ENCODE measurements around the gene DMC1. TPM values are rescaled to one million over a fixed set of nuclear protein-coding genes. Genes with fewer than 3 reads are reported as not detected.

DMC1 gene
- total and polyA plus RNA-seq, 7 donors: 0.68 to 43.3 (median 3.8) TPM; not detected in 1

DNA sequence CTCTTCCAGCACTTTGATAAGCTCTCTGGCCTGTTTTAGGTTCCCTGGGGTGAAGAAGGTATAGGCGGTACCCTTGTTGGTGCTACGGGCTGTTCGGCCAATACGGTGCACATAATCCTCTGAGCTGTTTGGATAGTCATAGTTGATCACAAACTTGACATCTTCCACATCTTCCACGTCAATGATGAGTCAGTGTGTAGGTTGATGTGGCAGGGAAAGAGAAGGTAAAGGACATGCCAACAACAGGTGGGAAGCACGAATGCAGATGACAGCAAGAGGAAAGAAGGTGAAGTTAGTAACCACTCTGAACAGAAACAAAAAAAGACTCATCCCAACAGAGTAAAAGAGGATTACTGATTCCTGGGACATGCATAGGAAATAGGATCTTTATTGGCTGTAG lies 82.0 kb downstream of the DMC1 start:
- Histone ChIP-seq H3K36me3 (peaks cover 39 to 100% (median 91%) of the 10 kb centered on the region in 4 donors), H3K27me3 (no peaks in the 10 kb centered on the region), H3K9me3 (no peaks in the 10 kb centered on the region), H3K27ac (peak overlapping the region in 1 of 4 donors; percentile 13), H3K4me3 (no peak overlapping the region), H3K4me1 (peaks cover 0 to 23% (median 19%) of the 10 kb centered on the region in 4 donors)
- TF ChIP-seq CTCF (IDR thresholded peaks at IDR 0.05) (no peak), EP300 (IDR thresholded peaks at IDR 0.05) (no peak), POLR2A (IDR thresholded peaks at IDR 0.05) (no peak), POLR2AphosphoS5 (IDR thresholded peaks at IDR 0.05) (no peak)
- 87 to 92% methylated on average over 6 of the region's 6 CpGs for WGBS, 2 donors
- intact Hi-C loops (cut with DNase I): no loop called here
- DNase-seq: no peak

- TF ChIP-seq POLR2A (IDR thresholded peaks at IDR 0.05) (no peak), POLR2AphosphoS5 (IDR thresholded peaks at IDR 0.05) (peak in 2 of 4 donors; percentile 14 to 35)
- Histone ChIP-seq H3K9me3 (no peaks in the 10 kb centered on the region), H3K36me3 (peaks cover 35 to 100% (median 81%) of the 10 kb centered on the region in 4 donors), H3K4me1 (peaks cover 0 to 10% (median 6%) of the 10 kb centered on the region in 4 donors), H3K27ac (peak overlapping the region in 1 of 4 donors; percentile 17), H3K4me3 (no peak overlapping the region), H3K27me3 (no peaks in the 10 kb centered on the region)
- intact Hi-C loops (cut with DNase I): no loop called here
- WGBS, 2 donors: 75 to 76% methylated on average over 5 of the region's 5 CpGs
- DNase-seq: no peak
Measured at GRCh38 chr22:38485783-38486182, 84.2 kb downstream of the DMC1 start.

- Histone ChIP-seq H3K27me3 (no peaks in the 10 kb centered on the region), H3K27ac (no peak overlapping the region), H3K36me3 (peaks cover 22 to 94% (median 67%) of the 10 kb centered on the region in 4 donors), H3K4me3 (no peak overlapping the region), H3K4me1 (no peaks in the 10 kb centered on the region), H3K9me3 (no peaks in the 10 kb centered on the region)
- 71 to 75% methylated on average over 1 of the region's 1 CpG for WGBS, 2 donors
- no peak for TF ChIP-seq CTCF (IDR thresholded peaks at IDR 0.05)
- no peak for TF ChIP-seq EP300 (IDR thresholded peaks at IDR 0.05)
- peak in 1 of 4 donors; percentile 21 for TF ChIP-seq POLR2AphosphoS5 (IDR thresholded peaks at IDR 0.05)
- TF ChIP-seq POLR2A (IDR thresholded peaks at IDR 0.05): no peak
- intact Hi-C loops (cut with DNase I): no loop called here
- DNase-seq: no peak
Measured at GRCh38 chr22:38484244-38484643, 85.7 kb downstream of the DMC1 start.

DNA sequence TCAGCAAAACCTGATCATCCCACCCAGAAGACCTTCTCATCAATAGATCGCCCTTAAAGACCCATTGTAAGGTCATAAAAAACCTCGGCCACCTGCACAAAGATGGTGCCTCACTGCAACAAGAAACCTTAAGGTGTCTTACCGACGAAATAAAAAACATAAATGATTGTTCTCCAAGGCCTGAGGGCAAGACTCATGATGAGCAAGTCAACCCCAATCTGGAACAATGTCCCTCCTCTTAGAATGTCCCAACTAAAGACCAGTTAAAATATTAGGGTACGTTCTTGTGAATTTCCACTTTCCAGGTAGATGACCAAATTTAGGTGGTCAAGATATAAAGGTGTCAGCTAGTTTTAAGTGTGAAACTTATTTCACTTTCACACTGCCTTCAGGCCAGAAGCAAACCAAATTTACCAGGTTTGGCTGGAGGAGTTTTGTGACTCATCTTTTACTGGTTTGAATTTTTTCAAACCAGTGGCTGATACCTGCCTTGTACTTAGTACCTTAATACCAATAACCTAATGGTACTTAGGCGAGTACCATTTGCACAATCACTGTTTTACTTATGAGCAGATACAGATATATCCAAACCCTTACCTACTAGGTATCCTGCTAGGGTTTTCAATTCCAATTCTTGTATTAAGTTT lies 87.2 kb downstream of the DMC1 start:
- H3K36me3 ChIP-seq: peaks cover 16 to 80% (median 54%) of the 10 kb centered on the region in 4 donors
- WGBS, 2 donors: 94 to 96% methylated on average over 6 of the region's 6 CpGs

GRCh38 chr22:38481871-38482332 lies 88.1 kb downstream of the DMC1 start:
- intact Hi-C loops (cut with DNase I): no loop called here
- peaks cover 9 to 71% (median 45%) of the 10 kb centered on the region in 4 donors for H3K36me3 ChIP-seq
- DNase-seq: no peak

More for the DNA sequence above, 87.2 kb downstream of the DMC1 start:
- Histone ChIP-seq H3K4me1 (no peaks in the 10 kb centered on the region), H3K9me3 (no peaks in the 10 kb centered on the region), H3K4me3 (no peak overlapping the region), H3K27ac (no peak overlapping the region), H3K27me3 (no peaks in the 10 kb centered on the region)
- peak in 2 of 4 donors; percentile 46 to 47 for TF ChIP-seq POLR2AphosphoS5 (IDR thresholded peaks at IDR 0.05)
- no peak for TF ChIP-seq EP300 (IDR thresholded peaks at IDR 0.05)
- intact Hi-C loops (cut with DNase I): no loop called here
- no peak for DNase-seq

More at GRCh38 chr22:38481871-38482332, 88.1 kb downstream of the DMC1 start:
- Histone ChIP-seq H3K4me1 (no peaks in the 10 kb centered on the region), H3K27ac (peak overlapping the region in 1 of 4 donors; percentile 6), H3K9me3 (no peaks in the 10 kb centered on the region), H3K4me3 (no peak overlapping the region), H3K27me3 (no peaks in the 10 kb centered on the region)
- 85 to 88% methylated on average over 8 of the region's 8 CpGs for WGBS, 2 donors
- TF ChIP-seq POLR2AphosphoS5 (IDR thresholded peaks at IDR 0.05): peak in 1 of 4 donors; percentile 29
- no peak for TF ChIP-seq EP300 (IDR thresholded peaks at IDR 0.05)
- TF ChIP-seq POLR2A (IDR thresholded peaks at IDR 0.05): no peak
- TF ChIP-seq CTCF (IDR thresholded peaks at IDR 0.05): no peak
